Stimulated activated CD4-positive, alpha-beta T cell treated with anti-CD3 and anti-CD28 coated beads, TNF-alpha, amount 100 ng/mL, for 48 hours (primary cell): ENCODE results near the gene CHRND.
"Not testable (repeated sequence)": the region's sequence is repeated elsewhere in the genome, so short reads cannot be mapped to it uniquely, and the experiment has no call there.

Experiments
- DNase-seq, 3 donors: peaks; one replicate each; pipeline ENCODE4 v3.0.0-alpha.2; 2020; ENCODE audit warnings: low read depth in 3 of 3

CHRND gene

GRCh38 chr2:232525199-232525598 lies 761 bp upstream of the CHRND start:
- DNase-seq: no peak

- DNase-seq: no peak
Measured at GRCh38 chr2:232526372-232526941, 497 bp downstream of the CHRND start.

GRCh38 chr2:232527905-232528470 lies 2.0 kb downstream of the CHRND start:
- DNase-seq: no peak

- DNase-seq: no peak
Measured at GRCh38 chr2:232528746-232529460, 2.9 kb downstream of the CHRND start.

- DNase-seq: no peak
Measured at GRCh38 chr2:232529806-232530547, 4.0 kb downstream of the CHRND start.

- no peak for DNase-seq
Measured at GRCh38 chr2:232530626-232531260, 4.8 kb downstream of the CHRND start.

- no peak for DNase-seq
Measured at GRCh38 chr2:232532419-232532818, 6.5 kb downstream of the CHRND start.

GRCh38 chr2:232532821-232533220 lies 6.9 kb downstream of the CHRND start:
- DNase-seq: not testable (repeated sequence)

- DNase-seq: no peak
Measured at GRCh38 chr2:232533944-232534710, 8.2 kb downstream of the CHRND start.

GRCh38 chr2:232534940-232535651 lies 9.1 kb downstream of the CHRND start:
- no peak for DNase-seq

- DNase-seq: no peak
Measured at GRCh38 chr2:232535761-232536530, 10.0 kb downstream of the CHRND start.

GRCh38 chr2:232537079-232537478 lies 11.1 kb downstream of the CHRND start:
- DNase-seq: no peak

- DNase-seq: no peak
Measured at GRCh38 chr2:232537499-232537898, 11.5 kb downstream of the CHRND start.

GRCh38 chr2:232538671-232539070 lies 12.7 kb downstream of the CHRND start:
- DNase-seq: no peak

GRCh38 chr2:232539298-232540231 lies 13.6 kb downstream of the CHRND start, which contains the start of gene CHRNG:
CHRNG (plus strand) TSS chr2:232539692; CDS start chr2:232539748, 56 bp downstream.
- no peak for DNase-seq

GRCh38 chr2:232540441-232541041 lies 14.6 kb downstream of the CHRND start:
- DNase-seq: no peak

GRCh38 chr2:232541195-232541960 lies 15.4 kb downstream of the CHRND start:
- no peak for DNase-seq
